ENCODE data around the gene HGD.
"Not testable (repeated sequence)": the region's sequence is repeated elsewhere in the genome, so short reads cannot be mapped to it uniquely, and the experiment has no call there.

The HGD gene, protein sequence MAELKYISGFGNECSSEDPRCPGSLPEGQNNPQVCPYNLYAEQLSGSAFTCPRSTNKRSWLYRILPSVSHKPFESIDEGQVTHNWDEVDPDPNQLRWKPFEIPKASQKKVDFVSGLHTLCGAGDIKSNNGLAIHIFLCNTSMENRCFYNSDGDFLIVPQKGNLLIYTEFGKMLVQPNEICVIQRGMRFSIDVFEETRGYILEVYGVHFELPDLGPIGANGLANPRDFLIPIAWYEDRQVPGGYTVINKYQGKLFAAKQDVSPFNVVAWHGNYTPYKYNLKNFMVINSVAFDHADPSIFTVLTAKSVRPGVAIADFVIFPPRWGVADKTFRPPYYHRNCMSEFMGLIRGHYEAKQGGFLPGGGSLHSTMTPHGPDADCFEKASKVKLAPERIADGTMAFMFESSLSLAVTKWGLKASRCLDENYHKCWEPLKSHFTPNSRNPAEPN

DNA sequence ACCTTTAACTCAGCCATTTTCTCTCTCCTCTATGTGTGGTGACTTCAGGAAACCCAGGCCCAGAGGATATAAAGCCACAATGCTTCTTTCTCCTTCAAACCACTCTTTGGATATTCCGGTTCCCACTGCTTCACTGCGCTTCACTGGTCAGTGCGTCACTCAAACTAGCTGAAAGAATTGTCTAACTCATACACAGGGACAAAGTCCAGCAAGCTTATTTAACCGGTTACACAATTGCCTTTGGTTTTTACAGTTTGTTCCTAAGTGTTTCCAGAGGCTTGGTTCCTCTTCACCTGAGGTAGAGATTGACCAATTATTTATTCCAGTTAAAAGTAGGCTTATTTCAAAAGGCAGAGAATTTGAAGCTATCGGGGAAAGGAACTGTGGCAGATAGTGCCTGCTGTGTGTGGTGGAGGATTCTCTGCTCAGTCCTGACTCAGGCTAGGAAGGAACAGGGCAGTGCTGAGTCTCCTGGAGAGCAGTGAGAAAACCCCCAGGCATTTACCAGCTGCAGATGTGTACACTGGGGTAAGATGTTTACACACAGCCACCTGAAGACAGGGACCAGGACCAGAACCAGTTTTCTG is at the start of gene HGD:
Gene HGD, minus strand, starts transcription at position 145 of the 587 bp plus-strand sequence. Its CDS starts 128 bp downstream, at position 17.
- DNase-seq (ENCODE audit: low read depth, low spot score): no peak

DNA sequence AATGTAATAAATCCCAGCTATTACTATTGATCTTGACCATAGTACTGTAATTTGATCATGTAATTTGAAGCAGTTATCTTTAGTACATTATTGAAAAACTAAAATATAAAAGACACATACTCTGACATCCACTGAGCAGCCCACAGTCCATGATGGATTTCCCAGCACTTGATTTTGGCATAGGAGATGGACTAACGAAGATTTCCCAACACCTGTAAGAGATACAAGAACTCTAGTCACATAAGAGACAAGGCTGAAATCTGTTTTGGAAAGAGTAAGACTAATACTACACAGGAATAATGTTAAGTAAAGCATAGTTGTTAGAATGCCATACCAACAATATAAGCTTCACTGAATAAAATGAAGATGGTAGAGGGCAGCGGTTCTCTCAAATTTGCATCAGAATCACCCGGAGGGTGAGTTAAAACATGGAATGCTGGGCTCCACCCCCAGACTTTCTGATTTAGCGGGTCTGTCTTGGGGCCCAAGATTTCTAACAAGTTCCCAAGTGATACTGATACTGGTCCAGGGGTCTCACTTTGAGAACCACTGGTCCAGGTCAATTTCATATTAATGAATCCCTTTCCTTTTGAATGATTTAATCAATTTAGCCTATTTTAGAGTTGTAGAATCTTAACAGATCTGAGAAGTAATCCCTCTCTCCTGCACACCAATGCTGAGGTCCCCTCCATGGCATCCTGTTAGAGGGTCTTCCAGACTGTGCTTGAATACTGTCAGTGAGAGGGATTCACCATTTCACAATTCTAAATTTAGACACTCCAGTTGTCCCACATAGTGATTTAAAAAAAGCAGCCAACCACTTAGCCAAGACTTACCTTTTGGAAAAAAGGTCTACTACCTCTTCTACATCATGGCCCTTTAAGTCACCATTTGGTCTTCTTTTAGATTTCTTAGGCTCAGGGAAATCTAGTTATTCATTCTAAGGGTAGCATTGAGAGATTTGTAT is 48.8 kb upstream of the HGD start:
- DNase-seq (ENCODE audit: low read depth, low spot score): no peak

DNA sequence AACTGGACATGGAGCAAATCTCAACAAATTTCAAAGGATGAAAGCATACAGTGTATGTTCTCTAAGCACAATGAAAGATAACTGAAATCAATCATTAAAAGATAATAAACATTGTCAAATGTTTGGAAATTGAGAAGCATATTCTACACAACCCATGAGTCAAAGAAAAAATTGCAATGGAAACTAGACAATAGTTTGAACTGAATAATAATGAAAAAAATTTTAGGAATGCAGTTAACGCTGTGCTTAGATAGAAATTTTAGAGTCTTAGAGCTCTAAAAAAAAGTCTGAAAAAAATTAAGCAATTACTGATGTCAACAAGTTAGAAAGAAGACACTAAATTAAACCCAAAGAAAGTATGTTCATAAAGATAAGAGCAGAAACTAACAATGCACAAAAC is 44.8 kb upstream of the HGD start:
- no peak for DNase-seq (ENCODE audit: low read depth, low spot score)

DNA sequence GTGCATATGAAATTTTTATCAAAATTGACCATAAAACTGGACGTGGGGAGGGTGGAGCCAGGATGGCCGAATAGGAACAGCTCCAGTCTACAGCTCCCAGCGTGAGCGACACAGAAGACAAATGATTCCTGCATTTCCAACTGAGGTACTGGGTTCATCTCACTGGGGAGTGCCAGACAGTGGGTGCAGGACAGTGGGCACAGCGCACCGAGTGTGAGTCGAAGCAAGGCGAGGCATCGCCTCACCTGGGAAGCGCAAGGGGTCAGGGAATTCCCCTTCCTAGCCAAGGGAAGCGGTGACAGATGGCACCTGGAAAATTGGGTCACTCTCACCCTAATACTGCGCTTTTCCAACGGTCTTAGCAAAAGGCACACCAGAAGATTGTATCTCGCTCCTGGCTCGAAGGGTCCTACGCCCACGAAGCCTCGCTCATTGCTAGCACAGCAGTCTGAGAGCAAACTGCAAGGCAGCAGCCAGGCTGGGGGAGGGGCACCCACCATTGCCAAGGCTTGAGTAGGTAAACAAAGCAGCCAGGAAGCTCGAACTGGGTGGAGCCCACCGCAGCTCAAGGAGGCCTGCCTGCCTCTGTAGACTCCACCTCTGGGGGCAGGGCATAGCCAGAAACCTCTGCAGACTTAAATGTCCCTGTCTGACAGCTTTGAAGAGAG is 37.3 kb upstream of the HGD start:
- not testable (repeated sequence) for DNase-seq (ENCODE audit: low read depth, low spot score)

DNA sequence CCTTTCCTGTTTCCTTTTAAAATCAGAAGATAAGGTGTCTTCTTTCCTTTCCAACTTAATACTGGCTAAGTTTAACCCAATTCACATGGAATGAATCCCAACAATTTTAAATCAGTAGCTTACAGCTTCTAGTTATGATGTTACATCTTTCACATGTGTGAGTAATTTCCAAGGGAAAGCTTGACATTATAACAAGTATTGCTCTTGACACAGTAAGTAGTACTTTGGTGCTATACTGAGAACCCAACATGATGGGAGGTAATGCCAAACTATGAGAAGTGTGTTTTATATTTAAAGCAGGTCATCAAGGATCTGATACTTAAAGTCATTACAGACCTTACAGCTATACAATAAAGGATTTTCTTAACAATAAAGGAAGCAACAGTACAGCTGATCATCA is 31.2 kb upstream of the HGD start:
- DNase-seq (ENCODE audit: low read depth, low spot score): no peak

DNA sequence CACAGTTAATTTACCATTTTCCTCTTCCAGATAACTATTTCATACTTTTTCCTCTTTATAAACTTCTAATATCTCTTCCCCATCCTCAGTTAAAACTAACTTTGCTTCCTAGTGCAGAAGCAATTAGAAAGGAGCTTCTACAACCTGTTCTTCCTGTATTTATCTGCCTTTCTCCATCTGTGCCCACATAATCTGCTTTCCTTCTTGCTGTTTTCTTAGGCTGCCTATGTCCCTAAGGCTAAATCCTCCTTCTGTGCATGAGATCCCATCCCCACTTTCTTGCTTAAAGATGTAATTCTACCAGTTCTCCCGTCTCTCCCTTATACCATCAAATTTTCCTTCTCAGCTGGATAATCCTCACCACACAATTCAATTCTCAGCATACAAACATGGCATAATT is 28.3 kb upstream of the HGD start:
- no peak for DNase-seq (ENCODE audit: low read depth, low spot score)

DNA sequence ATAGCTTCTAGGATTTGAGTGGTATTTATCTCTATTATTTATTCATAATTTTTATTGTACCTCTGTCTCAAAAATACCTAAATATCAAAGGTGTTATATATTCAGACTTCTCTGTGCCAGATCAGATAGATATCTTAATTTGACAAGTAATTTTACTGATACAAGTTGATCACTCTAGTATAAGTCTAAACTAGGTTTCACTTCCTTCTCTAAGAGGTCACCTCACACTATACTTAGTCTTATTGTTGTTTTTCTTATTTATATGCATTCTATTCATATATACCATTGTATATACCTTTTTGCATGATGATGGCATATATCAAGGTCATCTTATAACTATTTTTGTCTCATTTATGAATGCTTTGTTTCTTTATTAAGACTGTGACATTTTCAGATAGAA is 26.4 kb upstream of the HGD start:
- DNase-seq (ENCODE audit: low read depth, low spot score): no peak

DNA sequence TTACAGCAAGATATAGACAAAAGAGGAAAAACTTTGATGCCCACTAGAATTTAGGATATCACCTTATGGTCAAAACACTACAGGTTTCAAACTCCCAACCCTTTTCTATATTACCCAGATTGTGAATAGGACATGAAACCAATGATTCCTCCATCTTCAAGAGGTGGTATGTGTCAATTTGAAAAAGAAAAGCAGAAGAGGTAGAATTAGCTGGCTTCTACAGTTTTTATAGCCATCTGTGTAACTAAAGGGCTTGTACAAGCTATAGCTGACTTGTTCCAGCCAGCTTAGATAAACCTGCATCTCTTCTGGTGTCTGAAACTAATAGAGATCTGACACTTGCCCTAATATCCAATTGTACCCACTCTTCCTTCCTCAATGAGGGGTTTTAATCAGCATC is 24.9 kb upstream of the HGD start:
- no peak for DNase-seq (ENCODE audit: low read depth, low spot score)

DNA sequence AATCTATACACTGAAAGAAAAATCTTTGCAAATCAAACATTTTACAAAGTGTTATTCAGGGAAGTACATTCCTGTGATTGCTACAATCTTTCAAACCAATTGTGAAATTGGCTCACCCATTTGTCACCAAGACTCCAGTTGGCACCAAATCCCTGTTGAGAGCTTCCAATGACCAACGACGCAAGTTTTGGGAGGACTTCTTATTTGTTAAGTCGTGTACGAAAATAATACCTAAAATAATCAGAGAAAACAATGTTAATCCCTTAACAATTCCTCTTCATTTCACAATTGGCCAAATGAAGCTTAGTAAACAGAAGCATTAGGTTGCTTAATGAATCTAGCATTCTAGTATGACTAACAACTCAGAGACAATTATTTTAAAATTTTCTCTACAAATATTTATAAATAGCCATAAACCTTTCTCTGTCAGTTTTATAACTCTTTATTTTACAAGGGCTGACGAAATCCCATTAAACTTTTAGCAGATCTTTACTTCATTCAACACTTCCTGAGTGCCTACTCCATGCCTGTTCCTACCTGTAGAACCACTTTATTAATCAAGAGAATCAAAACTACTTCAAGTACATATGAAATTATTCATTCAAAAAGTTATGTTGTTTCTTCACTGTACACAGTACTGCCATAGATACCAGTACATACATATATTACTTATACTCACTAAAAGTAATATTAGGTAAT is 24.0 kb upstream of the HGD start:
- no peak for DNase-seq (ENCODE audit: low read depth, low spot score)

DNA sequence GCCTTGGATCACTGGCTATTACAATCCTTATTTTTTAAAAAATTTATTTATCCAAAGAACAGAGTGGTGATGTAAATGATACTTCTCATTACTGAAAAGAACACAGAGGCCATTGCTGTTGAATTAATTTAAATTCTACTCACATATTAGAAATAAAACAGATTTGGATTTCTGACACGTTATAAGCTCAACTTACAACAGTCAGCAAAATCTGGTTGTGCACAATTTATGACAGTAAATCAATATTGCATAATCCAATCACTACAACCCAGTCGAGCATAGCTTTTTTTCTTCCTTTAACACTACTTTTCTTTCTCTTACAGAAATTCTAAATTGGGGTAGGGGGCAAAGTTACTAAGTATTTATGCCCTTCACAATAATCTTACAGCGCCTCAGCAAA is 17.3 kb upstream of the HGD start:
- no peak for DNase-seq (ENCODE audit: low read depth, low spot score)

DNA sequence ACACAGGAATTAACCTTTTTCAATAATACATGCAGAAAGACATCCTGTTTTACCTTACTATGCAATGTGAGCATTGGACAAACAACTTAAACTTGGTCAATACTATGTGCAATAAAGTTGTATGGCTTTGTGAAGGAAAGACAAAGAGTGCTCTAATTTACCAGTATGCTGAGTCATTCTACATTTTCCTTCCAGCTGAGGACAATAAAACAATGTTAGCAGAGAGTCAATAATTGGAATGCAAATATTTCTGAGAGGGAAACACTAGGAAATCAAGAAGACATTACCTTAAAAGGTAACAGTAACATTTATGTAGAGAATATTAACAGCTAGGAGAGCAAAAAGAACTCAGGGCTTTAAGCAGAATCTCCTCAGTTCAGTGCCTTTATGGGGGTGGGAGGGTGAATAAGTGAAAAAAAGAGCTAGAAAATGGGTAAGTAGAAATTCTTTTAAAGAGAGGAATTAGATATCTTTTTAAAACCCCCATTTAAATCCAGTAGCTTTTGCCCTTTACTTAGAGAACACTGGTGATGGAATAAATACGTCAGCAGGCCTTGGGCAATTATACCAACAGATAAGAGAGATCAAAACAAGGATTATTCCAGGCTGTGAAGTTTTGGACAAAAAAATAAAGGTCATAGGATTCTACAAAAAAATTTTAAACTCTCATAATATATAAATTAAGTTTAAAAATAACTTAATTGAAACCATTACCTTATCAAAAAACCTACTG is 11.6 kb upstream of the HGD start:
- DNase-seq (ENCODE audit: low read depth, low spot score): no peak

DNA sequence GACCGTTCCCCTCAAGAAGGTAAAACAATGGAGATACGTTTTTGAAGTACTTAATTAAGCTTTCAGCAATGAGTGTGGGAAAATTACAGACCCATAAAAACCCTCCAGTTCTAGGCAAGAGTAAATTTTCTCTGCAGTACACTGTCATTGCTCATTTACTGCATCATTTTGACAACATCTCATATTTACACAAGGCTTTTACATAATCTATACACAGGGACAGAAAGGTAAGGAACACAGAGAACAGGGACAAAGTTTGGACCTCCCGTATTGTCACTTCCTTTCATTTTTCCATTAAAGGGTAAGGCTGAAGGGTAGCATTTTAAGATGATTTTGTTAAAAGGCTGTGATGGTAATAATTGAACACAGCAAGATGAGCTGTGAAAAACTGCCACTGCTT is 7.4 kb upstream of the HGD start:
- DNase-seq (ENCODE audit: low read depth, low spot score): no peak

DNA sequence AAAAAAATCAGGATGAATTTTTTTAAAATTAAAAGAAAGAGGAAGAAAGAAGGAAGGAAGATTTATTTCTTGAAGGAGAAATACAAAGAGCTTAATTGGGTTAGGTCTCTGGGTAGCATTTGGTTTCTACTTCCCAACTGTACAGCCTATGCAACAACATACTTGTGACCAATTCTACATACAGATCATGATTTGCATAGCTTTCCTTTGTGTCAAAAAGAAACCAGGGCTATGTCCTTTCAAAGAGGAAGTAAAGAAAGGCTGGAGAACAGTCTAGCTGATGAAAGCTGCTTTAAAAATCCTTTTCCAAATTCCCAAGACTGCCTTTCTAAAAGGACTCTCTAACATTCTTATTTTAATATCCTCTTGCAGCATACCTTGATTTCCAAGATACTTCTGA is 6.1 kb upstream of the HGD start:
- no peak for DNase-seq (ENCODE audit: low read depth, low spot score)

DNA sequence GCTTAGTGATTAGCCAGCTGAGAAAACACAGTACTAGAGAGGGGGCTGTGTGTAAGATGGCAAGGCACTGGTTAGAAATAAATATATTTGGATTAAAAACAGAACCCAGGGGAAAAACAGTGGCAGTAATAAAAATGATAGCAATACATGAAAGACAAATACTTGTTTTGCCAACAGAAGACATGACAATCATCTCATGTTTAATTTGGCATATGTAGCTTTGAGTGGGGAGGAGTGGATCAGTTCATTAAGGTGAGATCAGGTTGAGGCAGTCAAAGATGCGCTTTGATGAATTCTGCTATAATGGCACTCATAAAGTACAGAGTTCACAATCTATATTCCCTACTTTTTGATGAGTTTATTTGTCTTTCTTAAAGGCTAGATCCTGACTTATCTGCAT is 3.4 kb upstream of the HGD start:
- DNase-seq (ENCODE audit: low read depth, low spot score): no peak

DNA sequence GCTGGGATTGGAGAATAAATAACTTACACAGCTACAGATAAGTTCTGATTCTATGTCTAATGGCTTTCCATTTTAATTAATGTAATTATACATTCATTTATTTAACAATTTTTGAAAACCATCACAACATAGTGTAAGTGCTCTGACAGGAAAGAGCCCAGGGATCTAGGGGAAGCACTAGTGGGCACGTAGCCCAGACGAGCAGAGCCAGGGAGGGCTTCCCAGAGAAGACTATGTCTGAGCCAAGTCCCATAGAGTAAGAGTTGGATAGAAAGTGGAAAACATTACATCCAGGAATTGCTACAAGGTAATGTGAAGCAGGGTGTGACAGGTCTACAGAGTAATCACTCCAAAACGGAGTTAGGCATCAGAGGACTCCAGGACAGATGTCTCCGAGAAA is 2.9 kb upstream of the HGD start:
- no peak for DNase-seq (ENCODE audit: low read depth, low spot score)

DNA sequence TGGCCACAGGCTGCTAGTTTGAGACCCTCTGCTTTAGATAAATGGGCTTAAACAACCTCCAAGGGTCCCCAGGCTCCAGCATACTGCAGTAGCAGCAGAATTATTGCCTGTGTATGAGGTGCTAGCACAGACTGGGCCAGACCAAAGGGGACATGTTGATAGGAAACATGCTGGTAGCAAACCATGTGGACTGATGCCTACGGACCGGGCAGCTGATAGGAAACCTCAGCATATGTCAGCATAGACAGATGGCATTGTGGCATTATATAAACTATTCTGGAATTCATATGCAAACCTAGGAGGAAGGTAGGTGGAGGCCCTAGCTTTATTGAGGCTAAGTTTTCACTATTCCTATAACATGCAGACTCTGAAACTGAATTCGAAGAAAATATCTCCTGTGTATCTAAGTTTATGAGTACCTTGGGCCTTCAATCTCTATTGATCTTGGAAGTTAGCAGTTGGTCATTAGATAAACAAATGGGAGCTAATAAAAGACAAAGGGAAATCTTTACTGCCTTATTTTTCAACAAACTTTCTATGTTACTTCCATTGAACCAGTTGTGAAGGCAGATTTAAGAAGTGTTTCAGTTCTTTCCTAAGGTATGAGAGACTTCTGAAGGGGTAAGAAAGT is 1.7 kb upstream of the HGD start:
- no peak for DNase-seq (ENCODE audit: low read depth, low spot score)

DNA sequence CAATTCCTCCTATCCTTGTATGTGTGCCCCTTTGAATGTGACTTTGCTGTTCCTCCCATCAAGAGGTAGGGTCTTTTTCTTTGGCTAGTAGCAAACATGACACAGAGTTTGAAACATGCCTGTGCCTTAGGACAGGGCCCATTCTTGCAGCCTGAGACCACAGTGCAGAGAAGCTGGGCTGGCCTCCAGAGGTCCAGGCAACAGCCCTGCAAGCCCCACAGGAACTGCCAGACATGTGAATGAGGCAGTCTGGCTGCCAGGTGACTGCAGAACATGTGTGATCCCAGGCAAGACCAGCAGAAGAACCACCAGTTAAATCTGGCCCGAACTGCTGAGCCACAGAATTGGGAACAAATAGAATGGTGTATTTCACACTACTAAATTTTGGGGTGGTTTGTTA is 1.2 kb upstream of the HGD start:
- DNase-seq (ENCODE audit: low read depth, low spot score): no peak

DNA sequence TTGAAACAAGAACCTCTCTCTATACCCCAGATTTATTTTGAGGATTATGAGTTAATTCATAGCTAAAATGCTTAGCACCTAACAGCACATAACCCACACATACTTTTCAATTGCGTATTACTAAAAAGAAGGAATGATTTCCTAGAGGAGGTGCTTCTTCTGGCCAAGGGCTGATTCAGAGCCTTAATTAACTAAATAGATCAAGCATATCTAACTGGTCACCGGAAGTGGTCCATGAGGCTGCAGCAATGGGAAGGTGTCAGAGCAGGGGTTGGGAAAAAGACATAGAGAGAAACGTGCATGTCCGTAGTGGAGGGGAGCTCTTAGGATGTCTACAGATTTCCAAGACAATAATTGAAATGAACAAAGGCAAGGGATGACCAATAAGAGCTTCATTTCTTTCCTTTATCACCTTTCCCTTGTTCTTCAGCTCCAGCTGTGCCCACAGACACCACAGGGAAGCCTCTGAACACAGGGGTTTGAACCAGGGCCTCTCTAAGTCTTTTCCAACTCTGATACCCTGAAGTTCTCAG is 467 bp downstream of the HGD start:
- DNase-seq (ENCODE audit: low read depth, low spot score): no peak

DNA sequence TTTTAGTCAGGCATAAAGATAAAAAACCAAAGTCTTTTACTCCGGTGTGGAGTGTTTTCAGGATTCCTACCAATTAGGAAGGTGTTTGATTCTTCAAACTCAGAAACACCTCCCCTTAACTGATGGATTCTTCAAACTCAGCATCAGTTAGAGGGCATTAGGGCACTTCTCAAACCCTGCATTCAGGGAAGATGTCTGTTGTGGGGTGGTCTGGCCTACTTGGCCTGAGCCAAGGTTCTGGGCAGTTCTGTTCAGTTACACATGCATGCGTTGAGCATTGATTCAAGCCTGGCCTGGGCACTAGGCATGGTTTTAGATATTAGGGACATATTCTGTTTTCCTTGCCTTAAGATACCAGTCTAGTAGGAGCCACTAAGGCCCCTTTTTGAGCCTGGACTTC is 1.0 kb downstream of the HGD start:
- no peak for DNase-seq (ENCODE audit: low read depth, low spot score)
